HG03108 (cell line): ENCODE results near the gene AMN.
"Not testable (repeated sequence)": the region's sequence is repeated elsewhere in the genome, so short reads cannot be mapped to it uniquely, and the experiment has no call there.

ENCODE experiments used
- ATAC-seq: cut with Tn5 transposase; IDR thresholded peaks from one replicate; pipeline ENCODE4 v1.9.1; 2021; ENCODE audit warnings: moderate library complexity; ENCODE audit not compliant: unreplicated experiment

Gene AMN

DNA sequence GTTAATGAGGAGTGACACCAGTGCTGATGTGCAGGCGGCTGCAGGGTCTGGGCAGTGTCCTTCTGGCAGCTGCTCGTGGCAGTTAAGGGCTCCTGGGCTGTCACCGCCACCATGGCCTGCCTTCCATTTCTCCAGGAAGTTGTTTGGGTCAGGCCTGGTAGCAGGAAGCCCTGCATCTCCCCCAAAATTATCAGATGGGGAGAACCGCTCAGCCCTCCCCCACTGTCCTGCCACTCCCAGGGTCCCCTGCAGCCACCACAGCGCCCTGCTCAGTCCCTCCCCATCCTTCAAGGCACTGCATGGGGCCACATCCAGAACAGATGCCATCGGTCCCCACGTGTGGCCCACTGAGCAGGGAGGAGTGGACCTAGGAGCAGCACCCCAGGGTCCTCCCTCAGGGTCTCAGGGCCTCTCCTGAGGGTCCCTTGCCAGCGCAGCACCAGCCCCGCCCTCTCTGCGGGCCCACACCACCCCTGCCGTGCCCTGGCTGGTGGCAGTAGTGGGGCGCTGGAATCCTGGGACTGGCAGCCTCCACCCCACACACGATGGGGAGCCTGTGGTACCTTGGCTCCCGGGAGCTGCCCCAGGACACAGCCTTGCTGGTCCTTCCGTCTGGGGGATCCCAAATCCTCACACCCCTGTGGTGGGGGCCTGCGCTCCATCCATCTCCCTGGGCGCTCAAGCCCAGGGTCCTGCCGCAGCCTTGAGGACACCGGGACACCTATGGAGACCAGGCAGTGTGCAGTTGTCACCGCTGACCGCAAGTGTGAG, 10.3 kb upstream of the AMN start:
- ATAC-seq = no peak

- ATAC-seq = no peak
Observed at GRCh38 chr14:102913341-102914211, 8.9 kb upstream of the AMN start.

GRCh38 chr14:102914474-102915291, 7.8 kb upstream of the AMN start:
- no peak for ATAC-seq

- no peak for ATAC-seq
Observed at GRCh38 chr14:102915292-102916110, 7.0 kb upstream of the AMN start.

DNA sequence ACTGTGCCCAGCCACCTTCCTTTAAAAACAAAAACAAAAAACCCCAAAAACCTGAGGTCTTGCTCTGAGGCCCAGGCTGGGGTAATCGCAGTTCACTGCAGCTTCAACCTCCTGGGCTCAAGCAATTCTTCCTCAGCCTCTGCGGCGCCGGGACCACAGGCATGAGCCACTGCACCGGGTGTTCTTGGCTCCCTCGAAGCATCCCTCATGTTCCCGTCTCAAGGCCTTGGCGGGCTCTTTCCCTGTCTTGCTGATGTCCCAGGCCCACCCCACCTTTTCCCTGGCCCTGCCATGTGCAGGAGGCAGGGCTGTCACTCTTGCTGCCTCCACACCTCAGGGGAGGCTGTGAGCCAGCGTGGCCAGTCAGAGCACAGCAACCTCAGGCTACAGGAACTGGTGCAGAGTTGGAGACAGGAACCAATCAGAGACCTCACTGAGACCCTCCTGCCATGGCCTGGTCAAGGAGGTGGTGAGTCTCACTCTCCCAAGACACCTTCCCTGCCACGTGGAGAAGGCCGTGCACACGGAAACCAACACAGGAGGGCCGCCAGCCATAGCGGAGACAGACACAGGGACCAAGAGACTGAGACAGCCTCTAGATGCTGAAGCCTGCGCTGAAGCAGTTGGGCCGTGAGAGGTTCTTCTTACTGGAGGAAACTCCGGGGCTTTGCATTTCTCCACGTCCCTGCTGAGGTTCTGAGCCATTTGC, 6.0 kb upstream of the AMN start:
- no peak for ATAC-seq

- no peak for ATAC-seq
Observed at GRCh38 chr14:102917056-102917385, 5.4 kb upstream of the AMN start.

DNA sequence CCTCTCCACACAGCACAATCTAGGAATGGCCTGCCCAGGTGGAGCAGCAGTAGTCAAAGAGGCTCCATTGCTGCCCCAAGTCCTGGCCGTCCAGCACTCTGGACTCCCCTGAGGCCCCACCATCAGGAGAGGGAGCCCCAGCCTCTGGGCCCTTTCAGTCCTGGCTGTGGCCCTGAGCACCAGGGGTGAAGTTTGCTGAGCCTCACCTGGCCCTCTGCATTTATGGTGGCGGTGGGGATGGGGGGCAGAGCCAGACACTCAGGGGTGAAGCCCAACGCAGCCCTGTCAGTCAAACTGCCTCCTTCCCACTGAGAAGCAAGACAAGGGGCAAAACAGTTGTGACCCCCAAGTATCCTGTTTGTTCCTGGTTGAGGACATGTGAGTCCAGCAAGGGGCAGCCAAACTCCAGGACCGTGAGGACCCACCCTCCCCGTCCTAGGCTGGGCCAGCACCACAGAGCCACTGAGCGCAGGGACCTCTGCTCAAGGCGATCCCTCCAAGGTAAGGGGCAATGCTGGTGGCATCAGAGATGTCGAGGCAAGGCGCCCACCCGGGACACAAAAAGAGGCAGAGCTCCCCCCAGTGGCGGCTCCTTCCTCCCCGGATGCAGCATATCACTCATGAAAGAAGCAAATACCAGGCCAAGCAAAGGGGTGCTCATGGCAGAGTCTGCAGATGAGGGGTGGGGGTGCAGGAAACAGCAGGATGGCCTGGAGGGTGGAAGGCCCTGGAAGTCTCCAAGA, 4.8 kb upstream of the AMN start:
- ATAC-seq = no peak

GRCh38 chr14:102918438-102918837, 4.0 kb upstream of the AMN start:
- no peak for ATAC-seq

GRCh38 chr14:102920273-102920997, 2.0 kb upstream of the AMN start:
- no peak for ATAC-seq

DNA sequence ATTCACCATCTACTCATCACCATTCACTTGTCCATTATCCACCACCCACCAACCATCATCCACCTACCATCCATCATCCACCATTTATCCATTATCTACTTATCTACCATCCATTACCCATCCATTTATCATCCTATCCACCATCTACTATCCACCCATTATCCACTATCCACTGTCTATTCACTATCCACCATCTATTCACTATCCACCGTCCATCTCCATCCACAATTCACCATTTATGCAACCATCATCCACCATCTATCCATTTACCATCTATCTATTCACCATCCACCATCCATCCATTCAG, 1.5 kb upstream of the AMN start:
- ATAC-seq = no peak

DNA sequence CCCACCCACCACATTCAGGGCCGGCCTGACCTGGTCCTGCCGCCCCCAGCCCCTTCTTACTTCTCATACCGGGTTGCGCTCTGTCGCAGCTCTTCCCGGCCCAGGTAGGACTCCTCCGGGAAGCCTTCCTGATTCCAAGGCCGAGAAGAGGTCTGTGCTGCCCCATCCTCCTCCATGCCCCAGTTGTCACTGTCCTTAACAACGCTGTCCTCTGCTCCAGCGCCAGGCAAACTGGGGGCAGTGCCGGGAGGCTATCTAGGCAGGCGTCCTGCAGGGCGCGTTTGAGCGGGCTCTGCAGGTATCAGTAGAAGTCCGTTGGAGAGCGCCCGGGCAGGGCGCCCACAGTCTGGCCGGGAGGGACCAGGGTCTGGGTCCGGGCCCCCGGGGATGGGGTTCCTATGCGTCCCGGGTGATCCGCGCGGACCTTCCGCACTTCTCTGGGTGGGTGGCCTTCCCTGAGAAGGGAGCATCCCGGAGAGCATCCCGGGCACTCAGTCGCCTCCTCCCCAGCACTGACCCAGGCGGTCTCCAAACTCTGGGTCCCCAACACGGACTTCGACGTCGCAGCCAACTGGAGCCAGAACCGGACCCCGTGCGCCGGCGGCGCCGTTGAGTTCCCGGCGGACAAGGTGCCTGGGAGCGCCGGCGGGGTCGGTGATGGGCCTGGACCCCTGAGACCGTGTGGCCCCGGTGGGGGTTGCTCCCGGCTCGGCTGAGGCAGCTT, 900 bp downstream of the AMN start:
- no peak for ATAC-seq

DNA sequence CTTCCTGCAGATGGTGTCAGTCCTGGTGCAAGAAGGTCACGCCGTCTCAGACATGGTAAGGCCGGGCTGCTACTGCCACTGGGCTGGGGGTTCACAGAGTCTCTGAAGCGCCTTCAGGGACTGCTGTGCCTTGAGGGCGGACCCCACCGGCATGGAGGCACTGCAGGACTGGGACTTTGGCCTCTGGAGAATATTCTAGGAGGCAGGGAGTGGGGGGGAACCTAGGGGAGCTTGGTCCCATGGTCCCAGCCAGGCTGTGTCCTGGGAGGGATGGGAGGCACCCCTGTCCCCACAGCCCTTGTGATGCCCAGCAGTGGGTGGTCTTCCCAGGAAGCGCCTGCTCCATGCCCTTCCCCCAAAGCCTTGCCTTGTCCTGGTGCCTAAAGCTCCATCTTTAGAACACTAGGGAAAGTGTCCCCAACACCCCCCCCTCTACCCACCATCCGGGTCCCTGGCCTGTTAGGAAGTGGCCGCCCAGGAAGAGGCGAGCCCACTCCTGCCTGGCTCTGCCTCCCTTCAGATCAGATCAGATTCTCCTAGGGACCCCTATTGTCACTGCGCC, 1.5 kb downstream of the AMN start:
- ATAC-seq = no peak

DNA sequence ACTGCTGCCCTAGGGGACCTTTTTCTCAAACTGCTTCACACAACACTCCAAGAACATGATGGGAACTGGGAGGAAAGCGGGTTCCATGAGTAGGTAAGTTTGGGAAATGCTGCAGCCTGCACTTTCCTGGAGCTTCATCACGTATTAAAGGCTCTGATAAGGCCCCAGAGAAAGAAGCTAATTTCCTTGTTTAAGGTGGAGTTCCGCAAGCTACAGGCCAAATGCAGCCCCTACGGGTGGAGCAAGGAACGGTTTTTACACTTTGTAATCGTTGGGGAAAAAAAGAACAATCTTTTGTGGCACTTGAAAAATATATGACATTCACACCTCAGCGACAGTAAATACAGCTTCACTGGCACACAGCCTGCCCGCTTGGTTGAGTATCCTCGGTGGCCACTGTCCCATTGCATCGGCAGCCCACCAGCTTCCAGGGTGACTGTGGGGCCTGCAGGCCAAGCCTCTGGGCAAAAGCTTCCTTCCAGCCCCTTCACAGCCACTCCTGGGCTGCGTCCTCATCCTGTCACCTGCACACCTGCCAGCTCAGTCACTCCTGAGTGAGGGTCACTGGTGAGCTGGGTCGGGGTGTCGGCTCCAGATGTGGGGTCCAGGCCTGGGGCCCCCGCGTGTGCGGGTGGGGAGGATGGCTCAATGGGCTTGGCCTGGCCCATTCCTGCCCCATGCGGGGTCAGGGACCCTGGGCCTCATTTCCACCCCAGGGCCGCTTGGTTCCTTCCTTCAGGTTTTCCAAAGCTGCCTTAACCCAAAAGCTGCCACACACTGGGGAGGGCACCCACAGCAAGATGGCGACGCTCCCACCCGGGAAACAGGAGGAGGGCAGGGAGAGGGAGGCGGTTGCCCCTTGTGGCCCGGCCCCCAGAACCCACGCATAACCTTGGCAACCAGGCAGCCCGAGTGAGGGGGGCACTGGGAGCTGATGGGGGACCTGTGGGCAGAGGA, 2.4 kb downstream of the AMN start:
- ATAC-seq = no peak

- no peak for ATAC-seq
Observed at GRCh38 chr14:102925646-102926045, 3.2 kb downstream of the AMN start.

DNA sequence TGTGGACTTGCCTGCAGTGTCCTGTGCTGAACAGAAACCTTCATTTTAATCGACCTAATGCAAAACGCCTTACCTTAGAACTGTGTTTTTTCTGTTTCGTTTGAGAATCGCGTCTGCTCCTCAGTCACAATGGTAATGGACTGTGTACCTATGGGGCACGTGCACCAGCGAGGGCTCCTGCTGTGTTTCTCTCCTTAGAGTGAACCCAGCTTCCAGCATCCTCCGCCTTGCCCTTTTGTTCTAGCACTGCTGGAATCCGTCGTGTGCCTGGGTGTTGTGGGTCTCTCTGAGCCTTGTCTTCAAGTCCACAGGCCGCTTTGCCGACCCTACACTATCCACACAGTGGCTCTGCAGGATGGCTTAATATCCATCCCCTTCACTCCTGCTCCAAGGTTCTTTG, 3.6 kb downstream of the AMN start:
- ATAC-seq = no peak

DNA sequence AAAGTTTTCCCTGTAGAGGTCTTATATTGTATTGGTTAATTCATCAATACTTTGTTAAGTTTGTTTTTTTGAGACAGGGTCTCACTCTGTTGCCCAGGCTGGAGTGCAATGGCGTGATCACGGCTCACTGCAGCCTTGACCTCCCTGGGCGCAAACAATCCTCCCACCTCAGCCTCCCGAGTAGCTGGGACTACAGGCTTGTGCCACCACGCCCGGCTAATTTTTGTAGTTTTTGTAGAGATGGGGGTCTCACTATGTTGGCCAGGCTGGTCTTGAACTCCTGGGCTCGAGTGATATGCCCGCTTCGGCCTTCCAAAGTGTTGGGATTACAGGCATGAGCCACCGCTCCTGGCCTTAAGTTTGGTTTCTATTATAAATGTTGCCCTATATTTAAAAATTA, 4.4 kb downstream of the AMN start:
- not testable (repeated sequence) for ATAC-seq

GRCh38 chr14:102927346-102927877, 4.9 kb downstream of the AMN start:
- no peak for ATAC-seq
